Measurements from ENCODE around the gene THRB.

The THRB gene

DNA sequence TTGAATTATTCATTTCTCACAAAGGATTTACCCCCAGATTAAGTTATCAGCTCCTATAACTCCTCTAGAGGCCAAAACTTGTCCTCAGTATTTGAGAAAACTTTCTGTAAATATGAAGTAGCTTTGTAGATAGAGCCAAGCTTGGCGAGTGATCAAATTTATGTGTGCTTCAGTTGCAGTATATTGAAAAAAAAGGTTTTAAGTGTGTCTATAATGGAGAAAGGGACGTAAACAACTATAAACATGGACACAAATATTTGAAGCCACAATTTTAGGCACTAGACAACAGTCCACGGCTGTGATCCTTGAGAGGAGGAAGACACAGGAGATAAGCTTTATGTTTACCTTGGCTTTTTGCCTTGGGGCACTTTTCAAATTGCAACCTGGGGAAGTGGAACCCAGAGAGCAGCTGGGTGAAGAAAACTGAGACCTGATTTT is 118.7 kb downstream of the THRB start:
- no peak for DNase-seq (ENCODE audit: low spot score)

DNA sequence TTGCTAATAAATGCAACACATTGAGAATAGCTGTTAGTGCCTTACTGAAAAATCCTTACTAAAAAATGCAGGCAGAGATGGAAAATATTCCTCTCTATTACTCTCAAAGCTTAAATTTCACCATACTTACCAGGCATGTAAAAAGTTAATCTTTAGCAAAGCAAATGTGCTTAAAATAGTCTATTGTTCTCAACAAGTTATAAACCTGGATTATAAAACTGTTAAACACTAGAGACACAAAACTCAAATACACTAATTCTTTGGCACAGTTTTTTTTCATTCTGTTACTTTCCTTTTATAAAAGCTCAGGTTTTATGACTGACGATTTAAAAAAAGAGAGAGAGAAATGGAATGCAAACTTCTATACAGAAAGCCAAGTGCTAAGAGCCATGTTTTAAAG is 119.8 kb downstream of the THRB start:
- DNase-seq (ENCODE audit: low spot score), result no peak

DNA sequence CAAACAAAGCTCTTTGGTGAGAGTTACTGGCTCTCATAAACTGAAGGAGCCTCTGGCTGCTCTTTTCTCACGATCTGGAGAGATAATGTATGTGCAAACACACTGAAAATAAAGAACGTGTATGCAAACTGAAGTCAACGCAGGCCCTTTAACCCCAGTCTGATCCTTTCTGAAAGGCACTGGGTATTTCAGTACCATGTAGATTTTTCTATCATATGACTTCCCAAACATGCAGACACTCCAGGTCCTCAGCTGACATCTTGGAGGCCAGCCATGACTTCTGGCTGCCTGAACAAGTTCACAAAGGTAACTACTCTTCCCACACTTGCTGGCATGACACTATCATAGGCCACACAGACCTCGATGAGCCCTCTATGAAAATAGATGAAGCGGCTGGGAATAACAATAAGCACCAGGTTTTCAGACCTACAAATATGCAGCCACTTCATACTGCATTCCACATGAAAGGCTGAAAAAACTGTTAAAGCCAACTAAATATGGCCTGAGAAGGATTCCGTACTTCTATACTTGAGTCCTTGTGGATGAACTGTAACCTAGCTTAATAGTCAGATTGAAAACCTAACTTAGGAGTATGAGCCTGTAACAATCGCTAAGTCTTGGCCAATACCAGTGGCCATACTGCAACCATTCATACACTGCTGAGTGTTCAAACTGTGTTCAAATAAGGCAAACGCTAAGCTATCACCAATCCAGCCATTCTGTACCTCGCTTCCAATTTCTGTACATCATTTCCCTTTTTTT is 121.3 kb downstream of the THRB start:
- DNase-seq (ENCODE audit: low spot score), result no peak

DNA sequence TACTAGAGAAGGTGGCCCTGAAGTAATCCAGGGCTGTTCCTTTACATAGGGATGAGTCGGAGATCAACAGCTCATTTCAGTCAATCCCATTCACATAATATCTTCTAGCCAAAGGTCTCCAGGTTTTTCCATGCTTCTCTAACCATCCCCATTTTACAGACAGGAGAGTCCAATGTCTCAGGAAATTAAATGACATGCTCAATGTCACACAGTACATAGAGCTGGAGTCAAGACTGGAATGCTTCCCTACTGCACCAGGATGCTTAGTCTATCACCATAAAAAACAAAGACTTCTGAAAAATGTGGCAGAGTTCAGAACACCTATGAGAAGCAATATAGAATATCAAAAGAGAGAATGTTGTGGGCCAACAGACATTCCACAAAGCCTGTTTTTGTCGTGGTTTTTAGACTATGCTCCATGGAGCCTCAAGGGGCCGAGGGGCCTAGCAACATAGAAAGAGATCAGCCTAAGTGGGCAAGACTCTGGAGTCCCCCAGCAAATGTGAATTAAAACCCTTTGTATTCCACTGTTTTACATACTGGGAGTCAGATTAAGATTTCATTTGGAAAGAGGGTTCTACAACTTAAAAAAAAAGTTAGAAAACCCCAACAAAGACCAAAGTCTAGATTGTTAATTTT is 122.0 kb downstream of the THRB start:
- DNase-seq (ENCODE audit: low spot score), result no peak

DNA sequence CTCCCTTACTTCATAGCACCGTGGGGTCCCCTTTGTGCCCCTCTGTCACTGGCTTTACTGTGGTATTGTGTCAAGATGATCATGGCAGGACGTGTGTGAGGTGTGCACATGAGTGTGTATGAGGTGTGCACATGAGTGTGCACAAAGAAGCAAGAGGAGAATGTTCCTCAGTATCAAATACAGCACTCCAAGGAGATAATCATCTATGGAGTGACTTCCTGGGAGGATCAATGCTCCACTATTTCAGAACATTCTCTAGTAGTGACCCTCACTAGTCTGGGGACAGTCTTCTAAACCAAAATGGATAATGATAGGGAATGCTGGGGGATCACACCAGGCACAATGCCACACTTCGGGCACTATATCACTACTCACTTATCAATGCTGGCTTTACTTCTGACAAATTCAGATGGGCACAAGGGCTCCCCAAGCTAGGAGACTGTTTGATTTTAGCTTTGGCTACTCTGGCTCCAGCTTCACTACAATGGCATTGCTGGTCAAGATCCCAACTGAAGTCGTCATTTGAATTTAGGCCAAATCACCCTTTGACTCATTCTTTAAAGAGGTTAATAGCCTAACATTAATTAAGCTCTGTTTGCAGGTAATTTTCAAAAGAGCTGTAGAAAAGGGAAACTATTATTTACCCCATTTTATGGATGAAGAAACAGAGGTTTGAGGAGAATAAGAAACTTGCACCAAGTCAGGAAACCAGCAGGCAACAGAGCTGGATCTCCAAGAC is 124.1 kb downstream of the THRB start:
- no peak for DNase-seq (ENCODE audit: low spot score)

DNA sequence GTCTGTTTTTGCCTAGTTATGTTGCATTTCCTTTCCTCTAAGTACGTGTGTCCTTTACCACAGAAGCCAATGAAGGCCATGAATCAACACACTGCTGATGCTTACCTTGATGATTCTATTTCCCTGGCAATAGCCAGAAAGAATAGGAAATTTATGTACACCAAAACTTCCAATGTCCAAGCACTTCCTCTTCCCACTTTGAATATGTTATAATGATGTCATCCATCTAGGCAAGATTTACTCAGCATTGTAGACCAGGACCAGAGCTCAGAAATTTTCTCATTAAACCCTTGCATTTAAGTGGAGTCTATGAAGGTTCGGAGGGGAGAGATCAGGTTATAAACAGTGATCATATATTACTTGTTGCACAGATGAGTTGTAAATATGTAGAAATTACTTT is 126.0 kb downstream of the THRB start:
- DNase-seq (ENCODE audit: low spot score), result no peak

DNA sequence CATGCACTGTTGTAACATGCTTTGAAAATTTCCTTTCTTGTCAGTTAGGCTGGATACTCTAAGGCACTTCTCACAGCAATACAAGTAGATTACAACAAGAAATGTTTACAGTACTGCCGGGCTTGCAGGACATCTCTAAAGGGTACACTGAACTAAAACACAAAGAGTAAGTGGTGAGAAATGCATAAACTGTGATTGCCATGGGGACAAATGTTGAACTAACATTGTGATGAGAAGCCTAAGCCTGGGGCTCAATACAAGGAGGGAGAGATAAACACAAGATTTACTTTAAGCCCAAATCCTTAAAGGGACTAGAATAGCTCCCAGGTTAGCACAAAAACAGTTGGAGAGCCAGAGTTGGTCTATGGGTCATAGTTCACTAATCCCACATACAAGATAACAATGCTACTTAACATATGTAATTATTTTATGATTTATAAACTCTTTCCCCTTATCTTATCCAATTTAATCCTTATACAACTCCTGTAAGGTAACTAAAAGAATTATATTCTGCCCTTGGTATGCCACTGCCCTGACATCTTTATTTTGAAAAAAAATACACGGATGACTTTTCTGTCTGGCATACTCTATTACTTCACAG is 126.9 kb downstream of the THRB start:
- DNase-seq (ENCODE audit: low spot score), result no peak

DNA sequence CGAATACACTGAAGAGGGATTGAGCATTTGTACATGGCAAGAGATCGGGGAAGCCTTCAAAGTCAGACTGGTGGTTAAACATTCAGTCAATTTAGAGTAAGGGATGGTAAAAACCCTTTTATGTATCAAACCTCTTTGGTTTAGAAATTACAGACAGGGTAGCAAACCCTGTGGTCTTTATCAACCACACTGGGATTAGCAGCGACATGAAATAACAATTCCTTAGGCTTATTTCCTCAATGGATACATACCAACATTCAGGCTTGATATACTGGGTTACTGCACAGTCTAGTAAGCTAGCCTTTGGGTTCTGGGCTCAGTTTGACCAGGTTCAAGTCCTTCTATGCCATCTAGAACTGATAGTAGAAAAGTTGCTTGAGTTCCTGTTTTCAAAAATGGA is 127.4 kb downstream of the THRB start:
- no peak for DNase-seq (ENCODE audit: low spot score)

DNA sequence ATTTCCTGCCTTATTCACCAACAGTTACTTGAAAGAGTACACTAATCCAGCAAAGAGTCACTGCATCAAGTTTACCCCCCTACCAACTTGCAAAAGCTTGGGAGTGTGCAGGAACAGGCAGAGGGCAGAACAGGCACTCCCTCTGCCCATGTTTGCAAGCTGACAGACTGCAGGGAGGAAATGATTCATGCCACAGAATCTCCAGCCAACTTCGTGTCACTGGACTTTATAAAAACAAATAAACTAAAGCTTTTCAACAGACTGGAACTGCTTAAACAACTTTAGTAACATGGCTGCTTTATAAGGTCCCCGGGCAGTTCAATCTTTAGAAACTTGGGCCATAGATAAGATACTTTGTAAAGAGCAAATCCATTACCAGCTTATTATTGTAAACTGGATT is 129.5 kb downstream of the THRB start:
- no peak for DNase-seq (ENCODE audit: low spot score)

DNA sequence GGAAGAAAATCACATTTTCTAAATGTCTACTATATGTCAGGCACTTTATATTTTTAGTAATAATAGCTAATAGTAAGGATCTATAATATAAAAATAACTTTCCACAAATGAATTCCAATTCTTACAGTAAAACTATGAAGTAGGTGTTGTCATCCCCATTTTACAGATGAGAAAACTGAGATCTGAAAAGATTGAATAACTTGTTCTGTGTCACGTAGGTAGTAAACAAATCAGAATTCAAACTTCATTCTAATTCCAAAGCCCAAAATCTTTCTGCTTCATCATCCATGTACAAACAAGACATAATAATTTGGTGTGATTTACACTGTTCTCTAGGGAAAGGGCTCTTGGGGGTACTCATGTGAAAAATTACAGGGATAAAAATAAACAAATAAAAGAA is 130.3 kb downstream of the THRB start:
- DNase-seq (ENCODE audit: low spot score), result no peak

DNA sequence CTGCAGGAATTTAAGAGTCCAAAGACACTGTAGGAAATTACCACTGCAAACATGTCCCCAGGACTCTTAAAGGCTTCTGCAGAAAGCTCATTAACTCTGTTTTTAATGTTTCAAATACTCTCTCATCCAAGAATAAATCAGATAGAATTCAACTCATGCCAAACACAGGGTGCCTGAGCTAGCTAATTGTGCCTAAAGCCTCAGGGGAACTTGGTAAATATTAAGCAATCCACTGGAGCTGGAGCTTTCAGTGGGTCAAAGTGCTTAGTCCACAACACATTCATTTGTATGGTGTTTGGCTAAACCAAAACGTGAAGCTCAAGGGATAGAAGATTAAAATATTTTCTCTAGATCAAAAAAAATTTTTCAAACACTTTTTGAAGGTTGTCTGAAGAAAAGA is 131.4 kb downstream of the THRB start:
- DNase-seq (ENCODE audit: low spot score), result no peak

DNA sequence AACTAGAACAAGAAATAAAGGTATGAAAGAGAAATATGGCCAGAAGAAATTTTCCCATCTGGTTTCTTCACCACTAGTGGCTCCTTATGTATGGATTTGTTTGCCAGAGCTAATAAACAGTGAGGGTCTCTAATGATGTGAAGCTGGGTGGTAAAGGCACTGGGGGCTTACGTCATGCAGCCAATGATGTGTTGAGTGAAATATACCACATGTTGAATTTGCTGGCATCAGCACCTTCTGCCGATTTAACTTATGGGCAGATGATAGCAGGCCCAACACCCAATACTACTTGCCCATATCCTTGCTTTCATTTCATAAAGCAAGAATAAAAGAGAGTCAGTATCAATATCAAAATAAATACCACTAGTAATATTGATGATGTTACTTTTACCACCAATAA is 133.0 kb downstream of the THRB start:
- no peak for DNase-seq (ENCODE audit: low spot score)

DNA sequence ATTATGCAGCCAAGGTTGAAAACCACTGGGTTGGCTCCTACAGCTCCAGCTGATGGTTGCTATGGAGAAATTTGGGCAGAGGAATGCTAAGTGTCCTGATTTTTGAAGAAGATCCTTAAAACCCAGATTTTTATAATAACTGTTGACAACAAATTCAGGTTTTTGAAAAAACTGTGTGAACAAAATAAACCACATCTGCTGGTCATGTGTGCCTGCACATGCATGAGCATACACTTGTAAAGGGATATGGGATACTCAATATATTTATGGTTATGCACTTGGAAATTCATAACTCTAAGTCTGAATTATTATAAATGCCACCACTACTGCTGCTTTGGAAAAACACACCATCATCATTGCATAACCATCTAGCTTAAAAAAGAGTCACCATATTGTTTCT is 133.7 kb downstream of the THRB start:
- no peak for DNase-seq (ENCODE audit: low spot score)

DNA sequence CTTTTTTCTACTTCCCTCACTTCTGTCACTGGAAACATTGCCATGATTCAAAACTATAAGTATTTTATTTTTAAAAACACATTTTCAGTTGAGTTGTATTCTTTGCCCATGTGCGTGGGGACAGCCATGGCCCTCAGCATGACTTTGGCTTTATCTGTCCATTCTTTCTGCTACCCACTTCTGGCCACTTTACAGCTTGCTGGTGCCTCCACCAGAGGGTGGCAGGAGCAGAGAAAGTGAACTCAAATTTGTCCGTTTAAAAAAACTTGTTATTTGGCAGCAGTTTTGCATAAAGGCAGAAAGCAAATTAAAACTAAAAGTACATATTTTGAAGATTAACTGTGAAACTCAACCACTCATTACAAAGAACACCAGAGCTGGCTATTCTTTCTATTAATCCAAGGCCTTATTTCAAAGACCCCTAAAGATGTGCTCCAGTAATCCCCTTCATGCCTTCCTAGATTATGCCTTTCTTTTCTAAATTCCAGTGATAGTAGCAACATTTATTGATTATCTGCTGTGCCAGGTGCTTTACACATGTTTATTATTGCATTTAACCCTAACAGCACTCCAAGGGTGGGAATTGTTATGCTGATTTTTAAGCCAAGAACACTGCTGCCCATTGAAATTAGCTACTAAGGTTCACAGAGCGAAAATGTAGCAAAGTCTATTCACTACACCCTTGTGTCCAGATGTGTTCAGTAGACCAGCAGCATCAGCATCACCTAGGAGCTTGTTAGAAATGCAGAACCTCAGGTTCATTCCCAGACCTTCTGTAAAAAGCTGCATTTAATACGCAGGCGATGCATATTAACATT is 134.8 kb downstream of the THRB start:
- no peak for DNase-seq (ENCODE audit: low spot score)

DNA sequence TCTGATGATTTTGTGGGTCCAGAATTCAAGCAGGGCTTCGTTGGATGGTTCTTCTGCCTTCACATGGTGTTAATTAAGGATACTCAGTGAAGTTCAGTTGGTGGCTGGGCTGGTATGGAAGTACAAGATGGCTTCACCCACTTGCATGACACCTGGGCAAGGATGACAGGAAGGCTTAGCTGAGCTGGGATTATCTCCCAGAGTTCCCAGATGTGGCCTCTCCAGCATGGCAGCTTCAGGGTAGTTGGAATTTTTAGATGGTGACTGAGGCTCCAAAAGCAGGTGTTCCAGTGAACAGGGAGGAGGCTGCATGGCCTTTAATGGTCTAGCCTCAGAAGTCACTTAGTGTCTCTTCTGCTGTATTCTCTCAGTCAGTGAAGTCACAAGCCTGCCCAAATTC is 135.5 kb downstream of the THRB start:
- no peak for DNase-seq (ENCODE audit: low spot score)

DNA sequence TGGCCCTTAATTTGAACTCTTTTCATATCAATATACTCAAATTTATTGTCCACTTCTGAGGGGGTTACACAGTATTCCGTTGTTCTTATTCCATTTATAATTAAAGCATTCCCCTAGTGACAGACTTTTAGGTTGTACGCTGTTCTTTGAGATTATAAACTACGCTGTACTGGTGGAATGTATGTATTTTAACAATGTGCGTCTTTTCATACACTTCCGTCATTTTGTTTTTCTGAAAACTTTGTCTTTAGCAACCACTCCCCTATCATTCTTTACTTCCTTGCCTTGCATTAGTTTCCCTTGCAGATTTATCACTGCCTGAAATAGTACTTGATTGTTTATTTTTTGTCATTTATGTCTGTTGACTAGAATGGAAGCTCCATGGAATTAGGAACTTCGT is 137.0 kb downstream of the THRB start:
- DNase-seq (ENCODE audit: low spot score), result no peak

DNA sequence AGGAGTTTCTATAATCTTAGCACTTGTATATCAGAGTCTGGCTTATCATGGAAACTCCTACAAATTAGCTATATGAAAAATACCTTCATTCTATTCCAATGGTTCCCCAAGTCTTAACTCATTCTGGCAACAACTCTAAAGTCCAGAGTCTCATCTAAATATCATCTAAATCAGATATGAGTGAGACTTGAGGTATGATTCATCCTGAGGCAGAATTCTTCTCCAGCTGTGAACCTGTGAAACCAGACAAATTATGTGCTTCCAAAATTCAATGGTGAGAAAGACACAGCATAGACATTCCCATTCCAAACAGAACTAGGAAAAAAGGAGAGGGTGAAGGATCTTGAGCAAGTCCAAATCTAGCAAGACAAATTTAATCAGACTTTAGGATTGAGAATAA is 138.8 kb downstream of the THRB start:
- DNase-seq (ENCODE audit: low spot score), result no peak

DNA sequence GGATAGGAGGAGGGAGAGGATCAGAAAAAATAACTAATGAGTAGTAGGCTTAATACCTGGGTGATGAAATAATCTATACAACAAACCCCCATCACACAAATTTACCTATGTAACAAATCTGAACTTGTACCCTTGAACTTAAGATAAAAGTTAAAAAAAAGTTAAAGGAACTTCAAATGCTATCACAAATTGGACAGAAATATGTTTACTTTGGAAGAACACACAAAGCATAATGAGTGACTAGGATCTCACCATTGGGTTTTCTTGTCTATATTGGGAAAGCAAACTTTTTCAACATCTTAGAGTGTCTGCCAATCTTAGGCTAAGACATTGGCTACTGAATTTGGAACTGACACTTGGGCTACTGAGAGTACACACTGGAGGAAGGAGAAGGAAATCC is 140.4 kb downstream of the THRB start:
- DNase-seq (ENCODE audit: low spot score), result no peak

DNA sequence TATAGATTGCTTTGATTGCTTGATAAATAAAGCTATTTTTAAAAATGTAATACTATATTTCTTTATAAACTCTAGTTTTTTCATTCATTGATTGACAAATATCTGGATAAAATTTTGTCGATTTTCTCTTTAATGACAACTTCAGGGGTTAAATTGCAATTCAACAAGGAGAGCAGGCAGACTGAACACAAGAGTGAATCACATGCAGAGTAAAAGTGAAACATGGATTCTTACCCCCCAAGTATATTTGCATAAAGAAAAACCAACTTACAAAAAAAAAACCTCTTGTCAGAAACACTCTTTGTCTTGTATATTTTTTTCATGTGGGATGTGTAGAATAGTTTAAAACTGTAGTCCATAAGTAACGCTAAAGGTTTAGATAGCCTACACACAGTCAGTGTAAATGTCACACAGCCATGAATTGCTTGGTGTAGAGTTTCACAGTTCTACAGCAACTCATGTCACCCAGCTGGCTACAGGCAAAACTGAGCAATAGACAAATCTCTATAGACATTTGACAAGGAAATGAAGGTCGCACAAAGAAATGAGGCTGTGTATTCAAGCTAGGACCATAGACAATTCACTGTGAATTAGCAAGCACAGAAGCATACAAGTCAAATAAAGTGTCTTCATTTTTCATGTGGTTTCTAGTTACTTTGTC is 141.6 kb downstream of the THRB start:
- no peak for DNase-seq (ENCODE audit: low spot score)

DNA sequence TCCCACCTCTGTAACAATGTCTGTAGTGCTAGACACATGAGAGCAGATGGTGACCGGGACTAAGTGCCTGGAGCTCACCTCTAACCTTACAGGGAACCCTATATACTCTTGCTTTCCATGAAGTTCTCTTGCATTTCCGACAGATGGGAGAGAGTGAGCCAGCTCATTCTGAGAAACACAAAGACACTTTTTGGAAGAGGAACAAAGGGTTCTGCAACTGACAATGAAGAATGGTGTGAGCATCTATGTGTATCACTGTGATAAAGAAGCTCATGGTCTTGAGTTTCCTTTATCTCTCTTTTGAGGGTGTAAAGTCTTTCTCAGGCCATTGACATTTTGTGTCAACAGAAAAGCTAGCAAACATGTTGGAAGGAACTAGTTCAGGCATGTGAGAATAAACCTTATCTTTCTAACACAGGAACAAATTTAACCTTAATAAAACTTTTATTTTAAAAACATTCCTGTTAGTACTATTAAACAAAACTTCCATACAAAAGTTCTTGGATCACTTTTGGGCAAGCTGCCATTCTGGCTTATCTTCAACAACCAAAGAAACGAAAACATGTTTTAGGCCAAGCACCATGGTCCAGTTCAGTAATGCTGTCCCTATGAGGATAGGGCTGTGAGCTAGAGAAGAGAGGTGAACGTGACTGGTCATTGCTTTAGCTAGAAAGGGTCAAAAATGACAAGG is 142.7 kb downstream of the THRB start:
- no peak for DNase-seq (ENCODE audit: low spot score)
